ENCODE results near the gene CAPN5. TPM values are rescaled to one million over a fixed set of nuclear protein-coding genes. Genes with fewer than 3 reads are reported as not detected.
A peak's percentile ranks its signal among the peaks of the same experiment; 100 is the strongest.

CAPN5 gene
- total and polyA plus RNA-seq, 2 of the 13 experiments (the other 11 are each of a cell fraction or from before 2014, with no cell fraction given), result 0.27 to 1.2 TPM

- TF ChIP-seq, protein P1, sequence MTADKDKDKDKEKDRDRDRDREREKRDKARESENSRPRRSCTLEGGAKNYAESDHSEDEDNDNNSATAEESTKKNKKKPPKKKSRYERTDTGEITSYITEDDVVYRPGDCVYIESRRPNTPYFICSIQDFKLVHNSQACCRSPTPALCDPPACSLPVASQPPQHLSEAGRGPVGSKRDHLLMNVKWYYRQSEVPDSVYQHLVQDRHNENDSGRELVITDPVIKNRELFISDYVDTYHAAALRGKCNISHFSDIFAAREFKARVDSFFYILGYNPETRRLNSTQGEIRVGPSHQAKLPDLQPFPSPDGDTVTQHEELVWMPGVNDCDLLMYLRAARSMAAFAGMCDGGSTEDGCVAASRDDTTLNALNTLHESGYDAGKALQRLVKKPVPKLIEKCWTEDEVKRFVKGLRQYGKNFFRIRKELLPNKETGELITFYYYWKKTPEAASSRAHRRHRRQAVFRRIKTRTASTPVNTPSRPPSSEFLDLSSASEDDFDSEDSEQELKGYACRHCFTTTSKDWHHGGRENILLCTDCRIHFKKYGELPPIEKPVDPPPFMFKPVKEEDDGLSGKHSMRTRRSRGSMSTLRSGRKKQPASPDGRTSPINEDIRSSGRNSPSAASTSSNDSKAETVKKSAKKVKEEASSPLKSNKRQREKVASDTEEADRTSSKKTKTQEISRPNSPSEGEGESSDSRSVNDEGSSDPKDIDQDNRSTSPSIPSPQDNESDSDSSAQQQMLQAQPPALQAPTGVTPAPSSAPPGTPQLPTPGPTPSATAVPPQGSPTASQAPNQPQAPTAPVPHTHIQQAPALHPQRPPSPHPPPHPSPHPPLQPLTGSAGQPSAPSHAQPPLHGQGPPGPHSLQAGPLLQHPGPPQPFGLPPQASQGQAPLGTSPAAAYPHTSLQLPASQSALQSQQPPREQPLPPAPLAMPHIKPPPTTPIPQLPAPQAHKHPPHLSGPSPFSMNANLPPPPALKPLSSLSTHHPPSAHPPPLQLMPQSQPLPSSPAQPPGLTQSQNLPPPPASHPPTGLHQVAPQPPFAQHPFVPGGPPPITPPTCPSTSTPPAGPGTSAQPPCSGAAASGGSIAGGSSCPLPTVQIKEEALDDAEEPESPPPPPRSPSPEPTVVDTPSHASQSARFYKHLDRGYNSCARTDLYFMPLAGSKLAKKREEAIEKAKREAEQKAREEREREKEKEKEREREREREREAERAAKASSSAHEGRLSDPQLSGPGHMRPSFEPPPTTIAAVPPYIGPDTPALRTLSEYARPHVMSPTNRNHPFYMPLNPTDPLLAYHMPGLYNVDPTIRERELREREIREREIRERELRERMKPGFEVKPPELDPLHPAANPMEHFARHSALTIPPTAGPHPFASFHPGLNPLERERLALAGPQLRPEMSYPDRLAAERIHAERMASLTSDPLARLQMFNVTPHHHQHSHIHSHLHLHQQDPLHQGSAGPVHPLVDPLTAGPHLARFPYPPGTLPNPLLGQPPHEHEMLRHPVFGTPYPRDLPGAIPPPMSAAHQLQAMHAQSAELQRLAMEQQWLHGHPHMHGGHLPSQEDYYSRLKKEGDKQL (CRISPR knock-in tag; IDR thresholded peaks at IDR 0.05; ENCODE audit: low read depth), result no peak
- TF ChIP-seq RNF219 (CRISPR knock-in tag; IDR thresholded peaks at IDR 0.05), result no peak
These were observed 47.3 kb downstream of the CAPN5 start (continued) for GRCh38 chr11:77114089-77114463.

DNA sequence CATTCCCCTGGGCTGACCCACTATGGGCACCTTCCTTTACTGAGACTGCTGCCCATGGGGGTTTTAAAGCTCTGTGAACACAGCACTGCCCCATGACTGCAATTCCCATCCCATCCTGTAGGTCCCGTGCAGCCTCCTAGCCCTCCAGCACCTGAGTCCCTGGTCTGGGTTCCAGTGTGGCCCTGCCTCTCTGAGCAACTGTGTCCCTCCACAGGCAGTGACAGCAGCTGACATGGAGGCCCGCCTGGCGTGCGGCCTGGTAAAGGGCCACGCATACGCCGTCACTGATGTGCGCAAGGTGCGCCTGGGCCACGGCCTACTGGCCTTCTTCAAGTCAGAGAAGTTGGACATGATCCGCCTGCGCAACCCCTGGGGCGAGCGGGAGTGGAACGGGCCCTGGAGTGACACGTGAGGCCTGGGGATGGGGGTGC, 48.4 kb downstream of the CAPN5 start:
- Histone ChIP-seq H3K27me3 (ENCODE audit: control insufficient read depth in 1 of 2, insufficient read depth in 2 of 2, low read length in 2 of 2) (peaks cover 0 to 5% of the 10 kb centered on the region in 2 experiments; a peak in 1 of 5 replicates), H3K36me3 (replicated peaks in 1 of 2; ENCODE audit: control insufficient read depth in 1 of 2, insufficient read depth in 2 of 2, low read length in 2 of 2) (no peaks in the 10 kb centered on the region), H3K4me2 (ENCODE audit: low read depth, low read length) (no peak overlapping the region), H3K9ac (ENCODE audit: insufficient read depth, low read depth, low read length) (no peak overlapping the region), H3K79me2 (ENCODE audit: insufficient read depth, low read length) (no peaks in the 10 kb centered on the region), H2AFZ (ENCODE audit: low read length) (no peak overlapping the region), H3K27ac (ENCODE audit: extremely low read length, insufficient read depth, low read length) (no peak overlapping the region), H3K4me3 (replicated peaks in 1 of 3; ENCODE audit: insufficient read depth in 1 of 3, low read depth in 2 of 3, low read length in 3 of 3) (no peak overlapping the region), H4K20me1 (ENCODE audit: insufficient read depth, low read length) (no peaks in the 10 kb centered on the region), H3K9me3 (ENCODE audit: low read length) (no peaks in the 10 kb centered on the region), H3K4me1 (ENCODE audit: insufficient read depth, low read length) (peaks cover 10% of the 10 kb centered on the region)
- WGBS (ENCODE audit: low lambda C conversion rate), result 77% methylated on average over 13 of the region's 16 CpGs
- FAIRE-seq, result no peak
- peak; percentile 77 for ATAC-seq
- no TSS peak for BruUV-seq (replicated peaks)
- no peak for DNase-seq (ENCODE audit: low spot score)
- in situ Hi-C loops (cut with HindIII; ENCODE audit: extremely low pct_ligation_motif_present, low pct_unique_long_range_greater_than_20kb), result no loop called here
- intact Hi-C loops (cut with micrococcal nuclease; ENCODE audit: unreplicated experiment), result no loop called here
- CTCF ChIA-PET (ENCODE audit: low intra/inter-chr PET ratio, low total read pairs), result interaction anchor here (0.7 kb wide), 1 partner anchor 73 kb away, joined by 3 read pairs; no protein-coding TSS in a partner anchor
- POLR2A ChIA-PET, result no interaction called here
- TF ChIP-seq HNF4A (CRISPR knock-in tag; IDR thresholded peaks at IDR 0.05), result no peak
- TF ChIP-seq, protein P2, sequence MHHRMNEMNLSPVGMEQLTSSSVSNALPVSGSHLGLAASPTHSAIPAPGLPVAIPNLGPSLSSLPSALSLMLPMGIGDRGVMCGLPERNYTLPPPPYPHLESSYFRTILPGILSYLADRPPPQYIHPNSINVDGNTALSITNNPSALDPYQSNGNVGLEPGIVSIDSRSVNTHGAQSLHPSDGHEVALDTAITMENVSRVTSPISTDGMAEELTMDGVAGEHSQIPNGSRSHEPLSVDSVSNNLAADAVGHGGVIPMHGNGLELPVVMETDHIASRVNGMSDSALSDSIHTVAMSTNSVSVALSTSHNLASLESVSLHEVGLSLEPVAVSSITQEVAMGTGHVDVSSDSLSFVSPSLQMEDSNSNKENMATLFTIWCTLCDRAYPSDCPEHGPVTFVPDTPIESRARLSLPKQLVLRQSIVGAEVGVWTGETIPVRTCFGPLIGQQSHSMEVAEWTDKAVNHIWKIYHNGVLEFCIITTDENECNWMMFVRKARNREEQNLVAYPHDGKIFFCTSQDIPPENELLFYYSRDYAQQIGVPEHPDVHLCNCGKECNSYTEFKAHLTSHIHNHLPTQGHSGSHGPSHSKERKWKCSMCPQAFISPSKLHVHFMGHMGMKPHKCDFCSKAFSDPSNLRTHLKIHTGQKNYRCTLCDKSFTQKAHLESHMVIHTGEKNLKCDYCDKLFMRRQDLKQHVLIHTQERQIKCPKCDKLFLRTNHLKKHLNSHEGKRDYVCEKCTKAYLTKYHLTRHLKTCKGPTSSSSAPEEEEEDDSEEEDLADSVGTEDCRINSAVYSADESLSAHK (CRISPR knock-in tag; IDR thresholded peaks at IDR 0.05; ENCODE audit: borderline replicate concordance), result no peak
- no peak for TF ChIP-seq NCOA2 (CRISPR knock-in tag; IDR thresholded peaks at IDR 0.05)
- no peak for TF ChIP-seq ZBTB7B (CRISPR knock-in tag; IDR thresholded peaks at IDR 0.05)
- TF ChIP-seq ZNF768 (CRISPR knock-in tag; IDR thresholded peaks at IDR 0.05), result peak; percentile 59; the same call in 1 of the 2 replicates
- peak; percentile 7; the same call in 1 of the 2 replicates for TF ChIP-seq STAG1 (CRISPR knock-in tag; IDR thresholded peaks at IDR 0.05)
- no peak for TF ChIP-seq THYN1 (CRISPR knock-in tag; IDR thresholded peaks at IDR 0.05; ENCODE audit: borderline replicate concordance, low read depth)
- TF ChIP-seq TBX3 (IDR thresholded peaks at IDR 0.05; ENCODE audit: borderline replicate concordance), result no peak
- TF ChIP-seq ZNF552 (CRISPR knock-in tag; IDR thresholded peaks at IDR 0.05; ENCODE audit: borderline replicate concordance), result no peak

All from HepG2 (cell line).